HG03280 (cell line): ENCODE data around the gene TOR1AIP1.

Experiments
- ATAC-seq: cut with Tn5 transposase; IDR thresholded peaks from one replicate; pipeline ENCODE4 v1.9.1; 2021; ENCODE audit warnings: mild to moderate bottlenecking, moderate library complexity; ENCODE audit not compliant: unreplicated experiment

Gene TOR1AIP1

DNA sequence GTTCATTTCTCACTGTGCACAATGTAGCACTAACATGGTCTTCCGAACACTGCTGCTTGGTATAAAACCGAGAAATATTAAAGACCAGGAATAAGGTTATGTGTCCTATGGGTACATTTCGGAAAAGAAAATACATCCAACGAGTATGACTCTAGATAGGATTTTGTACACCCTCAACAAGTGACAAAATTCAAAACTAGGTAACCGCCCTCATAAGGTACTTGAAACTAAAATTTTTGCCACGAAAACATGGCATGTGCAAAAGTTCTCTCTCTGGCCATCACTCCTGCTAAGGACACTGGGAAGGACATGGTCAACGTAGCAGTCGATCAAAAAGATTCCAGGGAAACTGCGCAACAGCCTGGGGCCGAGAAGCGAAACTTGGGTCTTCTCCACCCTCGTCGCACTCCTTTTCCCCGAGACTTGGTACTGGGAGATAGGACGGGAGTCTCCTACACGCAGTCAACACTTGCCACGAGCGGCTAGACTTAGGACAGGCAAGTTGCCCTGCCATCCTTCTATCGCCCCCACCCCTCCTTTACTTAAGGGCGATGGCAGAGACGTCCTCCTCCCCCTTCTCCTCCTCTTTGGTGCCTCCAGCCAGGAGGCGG, 338 bp upstream of the TOR1AIP1 start:
- ATAC-seq, result peak; percentile 0

DNA sequence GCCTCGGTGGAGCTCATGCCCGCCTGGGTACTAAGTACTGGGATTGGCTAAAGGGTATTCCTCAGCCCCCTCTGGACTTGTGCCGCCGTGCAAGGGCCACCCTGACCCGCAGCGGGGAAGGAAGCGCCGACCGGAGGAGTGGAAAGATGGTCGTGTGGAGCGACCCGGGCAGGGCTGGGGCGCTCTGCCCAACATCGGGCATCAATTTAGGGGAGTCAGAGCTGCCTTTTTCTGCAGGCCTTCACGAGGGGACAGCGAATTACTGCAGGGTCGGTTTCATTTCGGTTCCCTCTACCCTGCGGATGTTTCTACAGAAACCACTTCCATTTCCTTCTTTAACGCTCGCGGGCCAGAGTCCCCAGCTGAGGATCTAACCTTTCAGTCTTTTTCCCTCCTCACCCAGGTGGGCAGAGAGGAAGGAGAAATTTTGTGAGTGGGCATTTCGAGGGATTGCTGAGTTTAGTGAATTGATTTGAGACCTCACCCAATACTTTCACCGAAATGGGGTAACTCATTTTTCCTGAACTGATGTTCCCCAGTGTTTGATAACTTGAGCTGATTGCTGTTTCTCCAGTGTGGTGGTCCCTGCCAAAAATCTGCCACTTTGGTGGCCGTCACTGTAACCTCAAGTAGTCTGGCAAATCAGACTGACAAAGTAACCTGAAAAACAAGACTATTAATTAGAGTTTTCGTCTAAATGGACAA, 1.1 kb downstream of the TOR1AIP1 start:
- ATAC-seq, result peak; percentile 10

DNA sequence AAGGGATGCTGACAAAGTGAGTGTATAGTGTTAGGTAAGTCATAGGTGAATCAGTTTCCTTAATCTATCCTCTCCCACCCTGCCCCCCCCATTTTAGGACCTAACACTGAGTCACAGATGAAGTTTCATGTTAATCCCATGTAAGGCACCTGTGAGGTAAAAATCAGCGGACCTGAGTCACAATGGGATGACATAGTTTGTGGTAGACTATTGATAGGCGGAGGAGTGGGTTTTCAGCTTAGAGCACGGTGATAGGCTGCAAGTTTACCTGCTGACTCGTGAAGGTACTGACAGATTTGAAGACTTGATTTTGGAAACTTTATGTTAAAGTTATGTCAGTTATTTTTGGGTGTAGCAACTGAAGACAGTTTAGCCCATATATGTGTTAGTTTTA, 1.7 kb downstream of the TOR1AIP1 start:
- peak; percentile 20 for ATAC-seq

DNA sequence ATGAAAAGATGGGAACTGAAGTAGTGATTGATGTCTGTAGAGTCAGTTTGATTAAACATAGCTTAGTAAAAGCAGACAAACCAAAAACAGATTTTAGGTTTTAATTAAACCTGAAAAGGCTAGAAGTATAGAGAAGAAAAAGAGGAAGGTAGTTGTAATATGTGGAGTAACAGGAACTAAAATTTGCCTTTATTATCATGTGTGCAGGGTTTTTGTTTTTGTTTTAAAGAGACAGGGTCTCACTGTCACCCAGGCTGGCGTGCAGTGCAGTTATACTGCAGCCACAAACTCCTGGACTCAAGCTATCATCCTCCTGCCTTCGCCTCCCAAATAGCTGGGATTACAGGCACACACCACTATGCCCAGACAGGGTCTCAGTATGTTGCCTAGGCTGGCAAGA, 6.0 kb downstream of the TOR1AIP1 start:
- no peak for ATAC-seq

DNA sequence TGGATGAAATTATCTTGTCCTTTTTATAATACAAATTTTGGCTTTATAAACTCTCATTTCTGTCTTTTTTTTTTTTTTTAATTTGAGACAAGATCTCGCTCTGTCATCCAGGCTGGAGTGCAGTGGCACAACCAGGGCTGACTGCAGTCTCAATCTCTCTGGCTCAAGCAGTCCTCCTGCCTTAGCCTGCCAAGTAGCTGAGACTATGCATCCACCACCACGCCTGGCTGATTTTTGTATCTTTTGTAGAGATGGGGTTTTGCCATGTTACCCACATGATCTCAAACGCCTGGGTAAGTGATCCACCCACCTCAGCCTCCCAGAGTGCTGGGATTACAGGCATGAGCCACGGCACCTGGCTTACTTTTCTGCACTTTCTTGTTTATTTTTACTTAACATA, 7.5 kb downstream of the TOR1AIP1 start:
- ATAC-seq, result no peak

DNA sequence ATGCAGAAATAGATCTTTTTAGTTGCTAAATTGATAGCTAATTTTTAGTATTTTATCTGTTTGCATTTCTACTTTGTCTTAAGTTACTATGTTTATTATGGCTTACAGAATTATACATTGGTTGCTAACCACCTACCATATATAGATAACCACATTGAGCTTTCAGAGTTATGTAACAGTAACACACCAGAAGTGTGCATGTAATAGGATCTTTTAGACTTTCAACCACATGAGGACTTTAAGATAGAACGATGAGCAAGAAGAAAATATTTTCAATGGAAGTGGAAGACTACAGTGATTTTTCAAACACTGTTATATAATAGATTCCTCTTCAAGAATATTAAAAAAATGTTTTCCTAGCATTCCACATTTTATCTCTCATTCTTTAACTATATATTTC, 28.8 kb downstream of the TOR1AIP1 start:
- no peak for ATAC-seq

DNA sequence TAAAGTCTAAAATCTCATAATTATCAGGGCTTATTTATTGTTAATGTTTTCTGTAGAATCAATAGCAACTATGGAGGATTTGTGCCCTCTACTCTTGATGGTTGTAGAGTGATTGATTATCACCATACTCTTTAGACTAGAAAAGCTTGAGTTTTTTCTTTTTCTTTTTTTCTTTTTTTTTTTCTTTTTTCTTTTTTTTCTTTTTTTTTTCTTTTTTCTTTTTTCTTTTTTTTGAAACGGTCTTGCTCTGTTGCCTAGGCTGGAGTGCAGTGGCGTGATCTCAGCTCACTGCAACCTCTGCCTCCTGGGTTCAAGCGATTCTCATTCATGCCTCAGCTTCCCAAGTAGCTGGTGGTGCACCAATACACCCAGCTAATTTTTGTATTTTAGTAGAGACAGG, 29.7 kb downstream of the TOR1AIP1 start:
- ATAC-seq, result no peak

DNA sequence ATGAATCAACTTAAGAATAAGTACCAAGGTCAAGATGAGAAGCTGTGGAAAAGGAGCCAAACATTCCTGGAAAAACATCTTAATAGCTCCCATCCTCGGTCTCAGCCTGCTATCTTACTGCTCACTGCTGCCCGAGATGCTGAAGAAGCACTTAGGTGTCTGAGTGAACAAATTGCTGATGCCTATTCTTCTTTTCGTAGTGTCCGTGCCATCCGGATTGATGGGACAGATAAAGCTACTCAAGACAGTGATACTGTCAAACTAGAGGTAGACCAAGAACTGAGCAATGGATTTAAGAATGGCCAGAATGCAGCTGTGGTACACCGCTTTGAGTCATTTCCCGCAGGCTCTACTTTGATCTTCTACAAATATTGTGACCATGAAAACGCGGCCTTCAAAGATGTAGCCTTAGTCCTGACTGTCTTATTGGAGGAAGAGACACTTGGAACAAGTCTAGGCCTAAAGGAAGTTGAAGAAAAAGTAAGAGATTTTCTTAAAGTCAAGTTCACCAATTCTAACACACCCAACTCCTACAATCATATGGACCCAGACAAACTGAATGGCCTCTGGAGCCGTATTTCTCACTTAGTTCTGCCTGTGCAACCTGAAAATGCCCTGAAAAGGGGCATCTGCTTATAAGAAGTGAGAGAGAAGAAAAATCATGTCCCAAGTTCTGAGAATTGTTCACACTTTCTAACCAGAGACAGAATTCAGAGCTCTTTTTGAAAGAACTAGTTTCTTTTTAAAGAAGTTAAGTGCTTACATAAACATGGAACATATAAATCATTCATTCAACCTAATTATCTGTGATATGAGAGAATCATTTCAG, 35.7 kb downstream of the TOR1AIP1 start:
- ATAC-seq, result no peak

DNA sequence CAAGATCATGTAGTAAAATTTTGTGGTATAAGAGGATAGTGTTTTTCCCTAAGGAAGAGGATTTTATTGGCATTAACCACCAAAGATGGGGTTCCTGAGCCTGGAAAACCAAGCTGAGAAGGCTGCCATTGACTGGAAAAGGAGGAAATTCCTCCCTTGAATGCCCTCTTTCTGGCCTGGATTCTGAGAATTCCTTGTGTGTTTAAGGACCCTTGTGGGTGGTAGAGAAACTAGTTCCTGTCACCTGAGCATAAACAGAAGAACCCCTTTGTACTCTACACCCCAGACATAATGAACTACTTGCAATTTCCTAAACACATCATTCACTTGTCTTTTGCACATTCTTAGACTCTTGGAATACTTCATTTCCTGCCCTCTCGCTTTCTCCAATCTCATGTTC, 39.4 kb downstream of the TOR1AIP1 start:
- ATAC-seq, result no peak

DNA sequence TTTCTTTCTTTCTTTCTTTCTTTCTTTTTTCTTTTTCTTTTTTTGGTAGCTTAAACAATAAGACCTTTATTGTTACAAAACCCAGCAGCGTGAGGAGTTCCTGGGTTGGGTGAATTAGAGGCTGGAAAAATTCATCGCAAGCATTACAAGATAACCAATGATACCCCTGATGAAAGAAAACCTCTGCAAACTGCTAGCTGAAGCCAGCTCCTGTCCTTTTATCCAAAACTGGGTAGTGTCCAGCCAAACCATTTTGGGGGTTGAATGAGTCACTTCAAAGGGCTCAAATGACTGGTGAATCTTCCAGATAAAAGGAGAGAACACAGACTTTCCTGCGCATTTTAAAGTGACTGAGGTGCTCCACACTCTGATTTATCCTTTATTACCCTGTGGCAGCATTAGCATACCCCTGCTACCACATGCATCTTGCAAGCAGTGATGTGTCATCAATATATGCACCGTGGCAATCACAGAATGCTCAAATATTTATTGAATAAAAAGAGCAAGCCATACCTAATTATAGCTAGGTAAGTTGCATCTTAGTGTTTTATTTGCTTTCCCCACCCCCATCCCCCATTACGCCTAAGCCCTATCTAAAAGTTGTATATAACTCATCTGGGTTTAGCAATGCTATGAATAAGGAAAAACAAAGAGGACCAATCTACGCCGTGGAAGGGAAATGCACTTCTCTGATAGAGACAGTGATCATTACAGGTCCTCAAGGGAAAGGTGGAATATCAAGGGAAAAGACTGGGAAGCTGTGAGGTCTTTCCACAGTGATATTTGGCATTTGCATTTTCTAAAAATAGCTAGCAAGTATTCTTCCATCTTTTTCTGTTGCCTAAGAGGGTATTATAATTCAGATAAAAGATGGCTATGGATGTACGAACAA, 40.1 kb downstream of the TOR1AIP1 start:
- no peak for ATAC-seq

DNA sequence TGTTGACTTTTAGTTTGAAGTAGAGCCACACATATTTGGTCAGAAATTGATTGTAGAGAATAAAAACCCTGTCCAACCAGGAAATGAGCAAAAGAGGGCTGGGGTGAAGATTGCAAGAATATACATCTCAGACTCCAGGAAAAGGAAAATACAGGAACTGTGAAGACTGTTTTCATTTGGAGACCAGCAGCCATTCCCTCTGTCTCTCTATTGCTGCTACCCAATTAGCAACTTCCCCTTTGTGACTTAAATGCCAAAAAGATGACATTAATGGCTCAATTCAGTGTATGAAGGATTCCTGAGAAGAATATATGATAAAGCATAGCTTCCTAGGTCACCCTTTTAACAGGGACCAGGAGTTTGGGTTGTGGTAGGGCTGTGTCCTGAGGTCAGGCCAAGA, 40.9 kb downstream of the TOR1AIP1 start:
- no peak for ATAC-seq

DNA sequence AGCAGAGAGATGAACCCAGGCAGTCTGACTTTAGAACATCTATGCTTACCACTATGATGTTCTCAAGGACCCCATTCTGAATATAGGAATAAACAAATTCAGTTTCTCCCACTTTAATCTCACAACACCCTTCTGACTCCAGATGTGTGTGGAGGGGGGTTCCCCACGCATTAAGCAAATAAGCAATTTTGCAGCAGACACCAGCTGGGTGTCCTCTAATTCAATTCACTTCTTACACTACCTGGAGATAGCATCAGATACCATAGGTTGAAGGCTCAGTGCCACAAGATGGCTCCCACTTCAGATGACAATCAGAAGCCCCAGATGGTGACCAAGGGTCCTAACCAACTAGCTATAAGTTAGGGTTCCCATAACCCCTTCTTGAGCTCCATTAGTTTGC, 42.2 kb downstream of the TOR1AIP1 start:
- ATAC-seq, result no peak

DNA sequence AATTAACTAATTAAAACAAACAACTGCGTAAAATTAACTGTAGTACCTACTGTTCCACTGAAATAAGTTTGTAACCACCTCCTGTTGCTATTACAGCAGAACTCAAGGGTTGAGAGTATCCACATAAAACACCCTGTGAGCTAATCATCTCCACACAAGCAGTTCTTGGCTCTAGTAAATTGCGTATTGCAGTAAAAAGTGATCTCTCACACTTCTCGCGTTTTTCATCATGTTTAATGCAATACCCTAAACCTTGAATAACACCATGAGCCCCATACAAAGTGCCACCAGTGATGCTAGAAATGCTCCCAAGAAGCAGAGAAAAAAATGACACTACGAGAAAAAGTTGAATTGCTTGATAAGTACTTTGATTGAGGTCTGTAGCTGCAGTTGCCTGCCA, 43.2 kb downstream of the TOR1AIP1 start:
- ATAC-seq, result no peak

DNA sequence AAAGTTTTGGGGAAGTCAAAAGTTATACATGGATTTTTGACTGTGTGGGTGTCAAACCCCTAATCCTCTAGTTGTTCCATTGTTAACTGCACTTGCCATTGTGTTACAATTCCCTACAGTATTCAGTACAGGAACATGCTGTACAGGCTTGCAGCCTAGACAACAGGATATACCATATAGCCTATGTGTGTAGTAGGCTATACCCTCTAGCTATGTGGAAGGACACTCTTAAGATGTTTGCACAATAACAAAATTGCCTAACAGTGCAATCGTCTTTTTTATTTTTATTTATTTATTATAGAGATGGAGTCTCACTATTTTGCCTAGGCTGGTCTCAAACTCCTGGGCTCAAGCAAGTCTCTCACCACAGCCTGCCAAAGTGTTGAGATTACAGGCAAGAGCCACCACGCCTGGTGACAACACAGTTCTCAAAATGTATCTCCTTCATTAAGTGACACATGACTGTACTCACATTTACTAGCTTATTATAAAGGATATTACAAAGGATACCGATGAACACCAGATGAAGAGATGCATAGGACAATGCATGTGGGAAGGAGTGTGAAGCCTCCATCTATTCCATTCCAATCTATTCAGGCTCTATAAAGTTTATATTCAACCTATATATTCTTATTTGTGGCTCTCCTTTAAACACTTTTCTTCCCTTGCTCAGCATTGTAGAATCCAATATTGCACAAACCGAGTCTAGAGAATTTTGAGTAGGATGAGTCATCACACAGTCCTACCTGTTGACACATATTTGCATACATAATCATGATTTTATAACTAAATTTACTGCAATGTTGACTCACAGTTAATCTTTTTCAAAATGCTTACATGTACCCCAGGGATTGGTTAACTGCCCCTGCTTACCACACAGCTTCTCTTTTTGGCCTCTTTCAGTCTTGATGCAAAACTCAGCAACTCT, 44.1 kb downstream of the TOR1AIP1 start:
- ATAC-seq, result no peak

DNA sequence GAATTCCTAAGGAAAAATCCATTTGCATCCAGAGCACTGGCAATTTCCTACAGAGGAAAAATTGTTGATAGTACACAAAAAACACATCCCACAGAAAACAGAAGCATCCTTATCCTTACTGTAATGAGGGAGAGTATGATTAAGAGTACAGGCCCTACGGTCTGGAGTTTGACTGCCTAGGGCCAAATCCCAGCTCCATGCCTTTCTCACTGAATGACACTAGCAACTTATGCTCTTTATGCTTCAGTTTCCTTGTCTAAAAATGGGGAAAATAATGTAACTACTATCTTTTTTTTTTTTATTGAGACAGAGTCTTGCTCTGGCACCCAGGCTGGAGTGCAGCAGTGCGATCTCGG, 44.7 kb downstream of the TOR1AIP1 start:
- ATAC-seq, result no peak

DNA sequence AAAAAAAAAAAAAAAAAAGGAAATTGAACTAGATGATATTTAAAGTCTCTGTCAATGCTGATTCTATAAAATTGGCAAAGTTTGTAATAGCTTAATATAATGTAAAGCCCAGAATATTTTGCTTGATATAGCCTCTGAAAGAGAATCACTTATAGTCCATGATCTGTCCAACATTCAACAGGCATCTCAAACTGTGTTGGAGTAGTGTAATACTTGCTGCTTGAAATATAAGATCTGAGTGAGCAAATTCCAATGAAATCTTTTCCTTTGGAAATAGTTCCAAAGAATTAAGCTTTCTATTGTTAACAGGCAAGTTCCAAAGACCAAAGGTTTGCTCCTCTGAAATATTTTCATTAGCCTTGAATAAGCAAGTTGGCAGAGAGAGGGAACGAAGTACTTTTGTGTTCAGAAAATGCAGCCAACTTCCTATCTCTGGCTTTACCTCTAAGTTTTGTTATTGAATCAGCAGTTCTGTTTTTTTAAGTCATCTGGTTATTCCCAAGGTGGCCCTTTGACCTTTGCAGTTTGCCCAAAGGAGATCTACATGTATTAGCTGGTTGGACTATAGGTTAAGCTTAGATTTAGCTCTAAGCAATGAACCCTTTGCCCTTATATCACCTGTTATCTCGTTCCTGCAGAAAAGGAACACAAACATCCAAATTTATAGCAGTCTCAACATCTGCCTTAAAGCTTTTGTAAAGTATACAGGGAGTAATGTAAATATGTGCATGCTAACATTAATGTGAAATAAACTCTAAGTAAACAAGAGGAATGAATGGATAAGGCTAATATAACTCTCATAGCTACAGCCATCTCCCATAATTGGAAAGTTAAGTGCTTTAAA, 48.1 kb downstream of the TOR1AIP1 start:
- ATAC-seq, result no peak

DNA sequence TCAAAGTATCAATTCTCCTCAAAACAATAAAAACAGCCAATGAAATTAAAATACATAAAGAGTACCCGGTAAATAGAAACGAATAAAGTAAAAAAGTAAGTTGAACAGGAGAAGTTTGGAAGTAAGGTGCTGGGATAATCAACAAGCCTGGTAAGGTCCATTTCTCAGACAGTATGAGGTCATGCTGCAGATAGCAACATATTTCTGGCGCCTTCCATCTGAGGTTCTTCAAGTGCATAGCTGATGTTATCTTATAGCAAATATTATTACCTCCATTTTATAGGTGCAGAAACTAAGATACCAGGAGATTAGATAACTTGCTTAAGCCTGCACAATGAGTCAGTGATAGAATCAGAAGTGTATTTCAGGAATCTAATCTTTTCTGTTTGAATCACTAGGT, 48.8 kb downstream of the TOR1AIP1 start:
- ATAC-seq, result no peak

DNA sequence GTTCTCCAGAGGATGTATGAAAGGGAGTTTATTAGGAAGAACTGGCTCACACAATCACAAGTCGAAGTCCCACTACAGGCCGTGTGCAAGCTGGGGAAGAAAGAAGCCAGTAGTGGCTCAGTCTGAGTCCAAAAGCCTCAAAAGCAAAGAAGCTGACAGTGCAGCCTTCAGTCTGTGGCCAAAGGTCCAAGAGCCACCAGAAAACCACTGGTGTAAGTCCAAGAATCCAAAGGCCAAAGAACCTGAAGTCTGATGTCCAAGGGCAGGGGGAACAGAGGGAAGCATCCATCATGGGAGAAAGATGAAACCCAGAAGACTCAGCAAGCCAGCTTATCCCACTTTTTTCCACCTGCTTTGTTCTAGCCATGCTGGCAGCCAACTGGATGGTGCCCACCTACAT, 51.1 kb downstream of the TOR1AIP1 start:
- no peak for ATAC-seq

DNA sequence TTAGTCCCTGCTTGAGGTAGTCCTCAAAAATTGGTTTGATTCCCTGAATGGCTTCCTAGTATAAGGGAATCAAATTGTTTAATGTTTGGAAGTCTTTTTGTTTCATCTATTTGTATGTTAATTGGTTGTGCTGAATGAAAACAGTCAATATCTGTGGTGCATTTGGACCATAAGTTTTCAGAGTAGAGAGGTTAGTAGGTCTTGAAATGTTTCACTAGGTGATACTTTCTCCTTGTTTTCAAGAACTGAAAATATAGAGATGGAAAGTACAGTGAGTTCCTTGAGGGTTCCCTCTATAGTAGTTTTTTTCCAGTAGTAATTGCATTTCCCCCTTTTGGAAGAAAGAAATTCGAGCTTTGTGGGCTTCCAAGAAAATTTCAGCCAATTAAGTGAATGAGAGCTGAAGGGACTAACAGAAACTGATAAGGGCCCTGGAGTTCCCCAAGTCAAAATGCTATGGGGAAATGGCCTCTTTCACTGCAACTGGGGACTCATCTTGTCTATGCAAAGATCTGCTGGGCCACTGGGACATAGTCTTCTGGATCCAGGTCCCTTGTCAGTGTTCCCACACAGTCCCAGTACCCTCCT, 53.9 kb downstream of the TOR1AIP1 start:
- ATAC-seq, result no peak
